Astrocyte (in vitro differentiated cells and primary cell): ENCODE data around the gene BBS12.

ENCODE experiments used
- CTCF ChIP-seq: IDR thresholded peaks from 2 replicates; pipeline ENCODE4 v1.5.1; 2011; ENCODE audit warnings: low read depth, mild to moderate bottlenecking, inconsistent platforms, low read length, moderate library complexity; ENCODE audit not compliant: insufficient read depth
- EZH2 ChIP-seq: IDR thresholded peaks from 2 replicates; pipeline ENCODE4 v1.6.1; 2012; ENCODE audit warnings: mild to moderate bottlenecking, low read length, inconsistent platforms; ENCODE audit not compliant: insufficient read depth

GRCh38 chr4:122765692-122766352 lies 33.3 kb downstream of the BBS12 start:
- TF ChIP-seq CTCF (no peak), EZH2 (no peak)
